ENCODE measurements around the gene CCDC17. TPM values are rescaled to one million over a fixed set of nuclear protein-coding genes. Genes with fewer than 3 reads are reported as not detected.

Gene CCDC17
- total and polyA plus RNA-seq, 2 experiments from 2014 or later = 0.73 to 1.4 TPM

DNA sequence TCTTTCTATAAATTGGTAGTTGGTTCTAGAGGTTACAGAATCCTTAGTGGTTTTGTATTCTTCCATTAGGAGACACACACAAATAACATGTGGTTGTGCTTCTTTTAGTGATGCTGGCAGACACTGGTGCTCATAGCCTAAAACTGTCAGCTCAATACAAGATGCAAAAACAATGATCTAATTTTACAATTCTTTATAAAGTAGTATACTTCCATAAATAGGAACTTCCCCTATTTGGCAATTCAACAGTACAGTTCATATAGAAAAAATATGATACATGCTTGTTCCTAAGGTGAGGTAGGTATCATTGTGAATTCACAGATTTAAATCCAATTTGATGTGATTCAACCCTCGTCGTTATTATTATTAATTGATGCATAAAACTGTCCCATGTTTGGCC, 20.8 kb upstream of the CCDC17 start:
- Histone ChIP-seq H3K79me2 (peaks cover 48% of the 10 kb centered on the region), H3K4me2 (peak overlapping the region; percentile 29), H3K27ac (peak overlapping the region; percentile 78), H2AFZ (no peak overlapping the region), H3K9me3 (ENCODE audit: low read depth) (no peaks in the 10 kb centered on the region), H3K36me3 (replicated peaks; ENCODE audit: insufficient read depth, low read depth) (no peaks in the 10 kb centered on the region), H3K9me2 (replicated peaks; ENCODE audit: insufficient read depth) (no peaks in the 10 kb centered on the region), H3K27me3 (no peaks in the 10 kb centered on the region), H3K4me3 (no peak overlapping the region), H4K20me1 (ENCODE audit: insufficient read depth, poor library complexity, severe bottlenecking) (no peaks in the 10 kb centered on the region), H3K4me1 (ENCODE audit: insufficient read depth) (peaks cover 10% of the 10 kb centered on the region)
- no peak for DNase-seq (ENCODE audit: low spot score)
- TF ChIP-seq EZH2phosphoT487 (IDR thresholded peaks at IDR 0.05; ENCODE audit: low read depth, severe bottlenecking, unreplicated experiment) (no peak), CTCF (IDR thresholded peaks at IDR 0.05; ENCODE audit: poor library complexity) (no peak), EZH2 (IDR thresholded peaks at IDR 0.05; ENCODE audit: borderline replicate concordance) (no peak)
- WGBS (ENCODE audit: low lambda C conversion rate, missing lambda C conversion rate) = 96% methylated on average over 2 of the region's 2 CpGs

- Histone ChIP-seq H3K27ac (peak overlapping the region; percentile 83), H3K36me3 (replicated peaks; ENCODE audit: insufficient read depth, low read depth) (no peaks in the 10 kb centered on the region), H3K4me3 (no peak overlapping the region), H3K4me2 (peak overlapping the region; percentile 40), H2AFZ (no peak overlapping the region), H3K9me3 (ENCODE audit: low read depth) (no peaks in the 10 kb centered on the region), H3K9me2 (replicated peaks; ENCODE audit: insufficient read depth) (no peaks in the 10 kb centered on the region), H3K27me3 (no peaks in the 10 kb centered on the region), H4K20me1 (ENCODE audit: insufficient read depth, poor library complexity, severe bottlenecking) (no peaks in the 10 kb centered on the region), H3K4me1 (ENCODE audit: insufficient read depth) (peaks cover 10% of the 10 kb centered on the region), H3K79me2 (peaks cover 44% of the 10 kb centered on the region)
- TF ChIP-seq CTCF (IDR thresholded peaks at IDR 0.05; ENCODE audit: poor library complexity) (peak; percentile 41), EZH2phosphoT487 (IDR thresholded peaks at IDR 0.05; ENCODE audit: low read depth, severe bottlenecking, unreplicated experiment) (no peak), EZH2 (IDR thresholded peaks at IDR 0.05; ENCODE audit: borderline replicate concordance) (no peak)
- peak; percentile 62 for DNase-seq (ENCODE audit: low spot score)
Observed at GRCh38 chr1:45643978-45644377, 20.1 kb upstream of the CCDC17 start.

- peaks cover 10% of the 10 kb centered on the region for H3K4me1 ChIP-seq (ENCODE audit: insufficient read depth)
- TF ChIP-seq EZH2phosphoT487 (IDR thresholded peaks at IDR 0.05; ENCODE audit: low read depth, severe bottlenecking, unreplicated experiment) (no peak), EZH2 (IDR thresholded peaks at IDR 0.05; ENCODE audit: borderline replicate concordance) (no peak), CTCF (IDR thresholded peaks at IDR 0.05; ENCODE audit: poor library complexity) (no peak)
- 39% methylated on average over 5 of the region's 5 CpGs for WGBS (ENCODE audit: low lambda C conversion rate, missing lambda C conversion rate)
- H3K79me2 ChIP-seq = peaks cover 39% of the 10 kb centered on the region
- no peaks in the 10 kb centered on the region for H3K9me3 ChIP-seq (ENCODE audit: low read depth)
- H3K27ac ChIP-seq = peak overlapping the region; percentile 83
- no peak for DNase-seq (ENCODE audit: low spot score)
- H3K4me3 ChIP-seq = no peak overlapping the region
- no peak overlapping the region for H2AFZ ChIP-seq
- H3K4me2 ChIP-seq = peak overlapping the region; percentile 40
- no peaks in the 10 kb centered on the region for H4K20me1 ChIP-seq (ENCODE audit: insufficient read depth, poor library complexity, severe bottlenecking)
- no peaks in the 10 kb centered on the region for H3K36me3 ChIP-seq (replicated peaks; ENCODE audit: insufficient read depth, low read depth)
- no peaks in the 10 kb centered on the region for H3K9me2 ChIP-seq (replicated peaks; ENCODE audit: insufficient read depth)
- H3K27me3 ChIP-seq = no peaks in the 10 kb centered on the region
Observed at GRCh38 chr1:45643321-45643720, 19.5 kb upstream of the CCDC17 start.

DNA sequence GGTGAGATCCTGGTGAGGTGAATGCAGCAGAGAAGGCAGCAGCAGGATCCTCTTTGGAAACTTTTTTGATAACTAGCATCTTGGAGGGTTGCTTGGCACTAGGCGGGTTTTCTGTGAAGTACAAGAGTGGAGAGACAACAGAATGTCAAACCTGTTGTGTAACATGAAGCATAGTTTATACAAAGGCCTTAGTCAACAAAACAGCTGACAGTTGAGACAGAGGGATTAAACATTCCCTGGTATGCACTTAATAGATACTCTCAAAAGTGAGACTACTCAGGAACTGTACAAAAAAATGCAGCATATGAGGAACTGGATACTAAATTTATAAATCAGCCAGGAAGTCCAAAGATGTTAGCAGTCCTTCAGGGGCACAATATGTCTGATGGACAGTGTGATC, 16.4 kb upstream of the CCDC17 start:
- Histone ChIP-seq H3K27ac (no peak overlapping the region), H3K9me2 (replicated peaks; ENCODE audit: insufficient read depth) (no peaks in the 10 kb centered on the region), H3K4me3 (no peak overlapping the region), H4K20me1 (ENCODE audit: insufficient read depth, poor library complexity, severe bottlenecking) (no peaks in the 10 kb centered on the region), H3K4me1 (ENCODE audit: insufficient read depth) (peaks cover 10% of the 10 kb centered on the region), H3K36me3 (replicated peaks; ENCODE audit: insufficient read depth, low read depth) (peaks cover 3% of the 10 kb centered on the region), H3K79me2 (peaks cover 17% of the 10 kb centered on the region), H3K27me3 (no peaks in the 10 kb centered on the region), H2AFZ (no peak overlapping the region), H3K4me2 (no peak overlapping the region), H3K9me3 (ENCODE audit: low read depth) (no peaks in the 10 kb centered on the region)
- WGBS (ENCODE audit: low lambda C conversion rate, missing lambda C conversion rate) = 100% methylated on average over 1 of the region's 1 CpG
- no peak for DNase-seq (ENCODE audit: low spot score)
- TF ChIP-seq EZH2 (IDR thresholded peaks at IDR 0.05; ENCODE audit: borderline replicate concordance) (no peak), EZH2phosphoT487 (IDR thresholded peaks at IDR 0.05; ENCODE audit: low read depth, severe bottlenecking, unreplicated experiment) (no peak), CTCF (IDR thresholded peaks at IDR 0.05; ENCODE audit: poor library complexity) (no peak)

All from hepatocyte (in vitro differentiated cells).